Measurements from ENCODE around the gene SGCD. TPM values are rescaled to one million over a fixed set of nuclear protein-coding genes. Genes with fewer than 3 reads are reported as not detected.
A peak's percentile ranks its signal among the peaks of the same experiment; 100 is the strongest.

SGCD gene
- total and polyA plus RNA-seq, 2 of the 4 experiments (the other 2 are of a cell fraction): 5.8 to 10.6 TPM

DNA sequence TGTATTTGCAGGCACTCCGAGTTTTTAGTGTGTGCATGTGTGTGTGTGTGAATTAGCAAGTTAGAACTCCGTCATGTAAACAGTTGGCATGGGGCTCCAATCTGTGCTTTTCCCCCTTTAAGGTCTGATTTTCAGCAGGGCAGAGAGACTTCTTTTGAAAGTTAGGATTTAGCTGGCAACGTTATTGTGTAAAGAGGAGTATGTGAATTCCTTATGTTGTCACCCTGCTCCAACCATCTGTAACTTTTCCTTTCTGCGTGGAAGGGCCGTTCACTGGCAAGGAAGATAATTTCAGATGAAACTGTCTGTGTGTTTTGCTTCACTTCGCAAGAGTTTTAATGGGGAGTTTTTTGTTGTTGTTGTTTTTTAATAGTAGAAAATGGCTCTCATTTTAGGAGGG lies 332 bp downstream of the SGCD start:
- Histone ChIP-seq H3K4ac (ENCODE audit: low read depth, low read length) (peak overlapping the region; percentile 94), H2AFZ (replicated peaks; ENCODE audit: low read length, poor library complexity) (peak overlapping the region; percentile 93), H3K56ac (ENCODE audit: extremely low read depth, insufficient read depth, low read length) (peak overlapping the region; percentile 95), H2BK120ac (ENCODE audit: low read depth, low read length) (peak overlapping the region; percentile 94), H3K18ac (ENCODE audit: low read depth, low read length) (peak overlapping the region; percentile 95), H3K9me1 (ENCODE audit: insufficient read depth, low read length) (peaks cover 7% of the 10 kb centered on the region), H2AK9ac (replicated peaks; ENCODE audit: low read depth, low read length, poor library complexity) (peak overlapping the region; percentile 79), H3K9ac (ENCODE audit: low read depth, low read length) (peak overlapping the region; percentile 95), H3K4me3 (ENCODE audit: insufficient read depth, low read depth, low read length) (peak overlapping the region; percentile 72), H4K20me1 (ENCODE audit: insufficient read depth, low read length) (no peaks in the 10 kb centered on the region), H3K9me3 (ENCODE audit: control insufficient read depth, insufficient read depth, low read length) (no peaks in the 10 kb centered on the region), H2AK5ac (ENCODE audit: low read depth, low read length) (0 out of 2 replicates have a peak overlapping the region, but pooled peaks have one; percentile 12), H3K79me1 (ENCODE audit: low read depth in 1 of 2, low read length in 2 of 2) (peaks cover 0 to 14% of the 10 kb centered on the region in 2 experiments; a peak in 3 of 4 replicates), H2BK5ac (ENCODE audit: low read depth, low read length, poor library complexity, severe bottlenecking) (peak overlapping the region; percentile 90), H3K27ac (ENCODE audit: insufficient read depth, low read length) (peak overlapping the region; percentile 89), H3K4me2 (ENCODE audit: low read depth, low read length) (peak overlapping the region; percentile 88), H4K5ac (ENCODE audit: low read depth, low read length) (peak overlapping the region; percentile 86), H3K23ac (ENCODE audit: low read depth, low read length) (peak overlapping the region; percentile 98), H2BK20ac (ENCODE audit: low read depth, low read length) (peak overlapping the region; percentile 88), H3K27me3 (ENCODE audit: control insufficient read depth, insufficient read depth, low read length) (no peaks in the 10 kb centered on the region), H2BK15ac (ENCODE audit: low read depth, low read length) (peak overlapping the region; percentile 48; the same call in 2 of the 3 replicates), H4K8ac (ENCODE audit: low read depth in 2 of 2, low read length in 2 of 2) (peak overlapping the region; percentile 65 to 89), H3K4me1 (ENCODE audit: control insufficient read depth, insufficient read depth, low read length) (peaks cover 10% of the 10 kb centered on the region), H3K14ac (replicated peaks; ENCODE audit: low read depth, low read length) (peak overlapping the region; percentile 95), H4K91ac (ENCODE audit: insufficient read depth, low read depth, low read length) (peak overlapping the region; percentile 88), H3K36me3 (ENCODE audit: control insufficient read depth, insufficient read depth, low read length) (peaks cover 10% of the 10 kb centered on the region)
- peak; percentile 25 for ATAC-seq (ENCODE audit: low read depth)
- POLR2A ChIA-PET (ENCODE audit: unreplicated experiment): interaction anchor here (0.6 to 0.7 kb wide), 2 partner anchors 180 to 198 kb away, joined by 3 read pairs; no protein-coding TSS in a partner anchor
- TSS peak; percentile 72 for BruUV-seq (replicated peaks)
- intact Hi-C loops (cut with micrococcal nuclease): loop anchor here (1.0 to 10.0 kb wide), 7 partner anchors 150 to 602 kb away; no protein-coding TSS in a partner anchor
- CTCF ChIA-PET: interaction anchor here (0.8 to 1.0 kb wide), 2 partner anchors 28 to 383 kb away, joined by 3 read pairs; no protein-coding TSS in a partner anchor
- no peak for DNase-seq
- in situ Hi-C loops (cut with MboI; ENCODE audit: low sequenced_read_pairs): loop anchor here (10.0 kb wide), 1 partner anchor 372 kb away; no protein-coding TSS in a partner anchor
- TF ChIP-seq NFE2L2 (IDR thresholded peaks at IDR 0.05; ENCODE audit: low read depth, low read length): no peak
- TF ChIP-seq, protein P1, sequence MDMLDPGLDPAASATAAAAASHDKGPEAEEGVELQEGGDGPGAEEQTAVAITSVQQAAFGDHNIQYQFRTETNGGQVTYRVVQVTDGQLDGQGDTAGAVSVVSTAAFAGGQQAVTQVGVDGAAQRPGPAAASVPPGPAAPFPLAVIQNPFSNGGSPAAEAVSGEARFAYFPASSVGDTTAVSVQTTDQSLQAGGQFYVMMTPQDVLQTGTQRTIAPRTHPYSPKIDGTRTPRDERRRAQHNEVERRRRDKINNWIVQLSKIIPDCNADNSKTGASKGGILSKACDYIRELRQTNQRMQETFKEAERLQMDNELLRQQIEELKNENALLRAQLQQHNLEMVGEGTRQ (IDR thresholded peaks at IDR 0.05; ENCODE audit: low read depth, low read length): no peak
- TF ChIP-seq BHLHE40 (IDR thresholded peaks at IDR 0.05; ENCODE audit: low read depth, low read length): no peak
- no peak for TF ChIP-seq FOS (IDR thresholded peaks at IDR 0.05; ENCODE audit: low read depth, low read length)
- no peak for TF ChIP-seq SMC3 (IDR thresholded peaks at IDR 0.05; ENCODE audit: low read depth, low read length)
- no peak for TF ChIP-seq MAZ (IDR thresholded peaks at IDR 0.05; ENCODE audit: borderline replicate concordance, low read depth, low read length)
- TF ChIP-seq, protein P2, sequence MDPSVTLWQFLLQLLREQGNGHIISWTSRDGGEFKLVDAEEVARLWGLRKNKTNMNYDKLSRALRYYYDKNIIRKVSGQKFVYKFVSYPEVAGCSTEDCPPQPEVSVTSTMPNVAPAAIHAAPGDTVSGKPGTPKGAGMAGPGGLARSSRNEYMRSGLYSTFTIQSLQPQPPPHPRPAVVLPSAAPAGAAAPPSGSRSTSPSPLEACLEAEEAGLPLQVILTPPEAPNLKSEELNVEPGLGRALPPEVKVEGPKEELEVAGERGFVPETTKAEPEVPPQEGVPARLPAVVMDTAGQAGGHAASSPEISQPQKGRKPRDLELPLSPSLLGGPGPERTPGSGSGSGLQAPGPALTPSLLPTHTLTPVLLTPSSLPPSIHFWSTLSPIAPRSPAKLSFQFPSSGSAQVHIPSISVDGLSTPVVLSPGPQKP (IDR thresholded peaks at IDR 0.05; ENCODE audit: borderline replicate concordance, low read depth, low read length): no peak
- dilution Hi-C loops (cut with HindIII; ENCODE audit: low sequenced_read_pairs, unreplicated experiment): no loop called here
- no CpG with 5 or more reads among the region's 6 CpGs for WGBS, 2 experiments (ENCODE audit: extremely low coverage in 2 of 2, insufficient read length in 1 of 2)

All from IMR-90 (cell line).